ENCODE measurements around the gene BANK1.

- TF ChIP-seq, protein P1, sequence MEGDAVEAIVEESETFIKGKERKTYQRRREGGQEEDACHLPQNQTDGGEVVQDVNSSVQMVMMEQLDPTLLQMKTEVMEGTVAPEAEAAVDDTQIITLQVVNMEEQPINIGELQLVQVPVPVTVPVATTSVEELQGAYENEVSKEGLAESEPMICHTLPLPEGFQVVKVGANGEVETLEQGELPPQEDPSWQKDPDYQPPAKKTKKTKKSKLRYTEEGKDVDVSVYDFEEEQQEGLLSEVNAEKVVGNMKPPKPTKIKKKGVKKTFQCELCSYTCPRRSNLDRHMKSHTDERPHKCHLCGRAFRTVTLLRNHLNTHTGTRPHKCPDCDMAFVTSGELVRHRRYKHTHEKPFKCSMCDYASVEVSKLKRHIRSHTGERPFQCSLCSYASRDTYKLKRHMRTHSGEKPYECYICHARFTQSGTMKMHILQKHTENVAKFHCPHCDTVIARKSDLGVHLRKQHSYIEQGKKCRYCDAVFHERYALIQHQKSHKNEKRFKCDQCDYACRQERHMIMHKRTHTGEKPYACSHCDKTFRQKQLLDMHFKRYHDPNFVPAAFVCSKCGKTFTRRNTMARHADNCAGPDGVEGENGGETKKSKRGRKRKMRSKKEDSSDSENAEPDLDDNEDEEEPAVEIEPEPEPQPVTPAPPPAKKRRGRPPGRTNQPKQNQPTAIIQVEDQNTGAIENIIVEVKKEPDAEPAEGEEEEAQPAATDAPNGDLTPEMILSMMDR (conservative IDR thresholded peaks at IDR 0.05 in 1 of 2, IDR thresholded peaks at IDR 0.05 in 1 of 2; ENCODE audit: low read depth in 1 of 2, low read length in 2 of 2) = no peak
- no peak for TF ChIP-seq EZH2 (IDR thresholded peaks at IDR 0.05; ENCODE audit: low read length, missing control alignments)
These were observed 35.4 kb downstream of the BANK1 start for GRCh38 chr4:101825953-101826352.

Data from fibroblast of lung (primary cell).